ENCODE measurements around the gene RNF25.

- TF ChIP-seq CTCF (conservative IDR thresholded peaks at IDR 0.05; ENCODE audit: low read depth in 2 of 2) (no peak), CREB1 (CRISPR knock-in tag; IDR thresholded peaks at IDR 0.05; ENCODE audit: low read depth) (no peak), EZH2phosphoT487 (IDR thresholded peaks at IDR 0.05; ENCODE audit: unreplicated experiment) (no peak)
These were observed 22.8 kb upstream of the RNF25 start for GRCh38 chr2:218694405-218695145.

All from GM23338 (cell line).